Measurements from ENCODE around the gene C1QTNF6. TPM values are rescaled to one million over a fixed set of nuclear protein-coding genes. Genes with fewer than 3 reads are reported as not detected.

Gene C1QTNF6
- total RNA-seq, 1 donor from 2014 or later, result 6.0 TPM

GRCh38 chr22:37138849-37139561 lies 49.0 kb downstream of the C1QTNF6 start:
- no peak for FAIRE-seq
- no peaks in the 10 kb centered on the region for H4K20me1 ChIP-seq (ENCODE audit: insufficient read depth, low read length)
- DNase-seq (ENCODE audit: low read depth), result no peak
- H3K9me3 ChIP-seq (ENCODE audit: insufficient read depth, low read depth, low read length), result no peaks in the 10 kb centered on the region
- peaks cover 45% of the 10 kb centered on the region for H3K27me3 Mint-ChIP-seq (ENCODE audit: low read depth, unreplicated experiment)
- H3K4me3 ChIP-seq (ENCODE audit: insufficient read depth, low read depth, low read length), result no peak overlapping the region
- H3K27me3 ChIP-seq (ENCODE audit: insufficient read depth, low read length), result peaks cover 4% of the 10 kb centered on the region
- H3K79me2 ChIP-seq (ENCODE audit: insufficient read depth, low read length), result no peaks in the 10 kb centered on the region
- H3K9me3 Mint-ChIP-seq (ENCODE audit: unreplicated experiment), result no peaks in the 10 kb centered on the region
- no peaks in the 10 kb centered on the region for H3K4me1 ChIP-seq (ENCODE audit: insufficient read depth, low read length)
- H3K4me2 ChIP-seq (ENCODE audit: low read length), result no peak overlapping the region
- H3K4me1 Mint-ChIP-seq (ENCODE audit: low read depth, unreplicated experiment), result peaks cover 2% of the 10 kb centered on the region
- no peak overlapping the region for H3K9ac ChIP-seq (ENCODE audit: low read length)
- no peak overlapping the region for H2AFZ ChIP-seq (ENCODE audit: low read depth, low read length)
- no peaks in the 10 kb centered on the region for H3K36me3 Mint-ChIP-seq (ENCODE audit: low read depth, unreplicated experiment)
- H3K36me3 ChIP-seq (ENCODE audit: insufficient read depth, low read length), result no peaks in the 10 kb centered on the region
- H3K4me3 Mint-ChIP-seq (ENCODE audit: unreplicated experiment), result no peak overlapping the region
- peak overlapping the region; percentile 41 for H3K27ac Mint-ChIP-seq (ENCODE audit: unreplicated experiment)
- TF ChIP-seq CTCF (IDR thresholded peaks at IDR 0.05; ENCODE audit: insufficient read depth, low read depth, low read length), result no peak
- TF ChIP-seq EZH2 (IDR thresholded peaks at IDR 0.05; ENCODE audit: insufficient read depth, low read length), result no peak
- H3K27ac ChIP-seq (ENCODE audit: low read depth, low read length), result no peak overlapping the region

GRCh38 chr22:37137903-37138665 lies 50.0 kb downstream of the C1QTNF6 start:
- peaks cover 40% of the 10 kb centered on the region for H3K27me3 Mint-ChIP-seq (ENCODE audit: low read depth, unreplicated experiment)
- no peaks in the 10 kb centered on the region for H3K9me3 ChIP-seq (ENCODE audit: insufficient read depth, low read depth, low read length)
- H4K20me1 ChIP-seq (ENCODE audit: insufficient read depth, low read length), result no peaks in the 10 kb centered on the region
- H3K4me3 ChIP-seq (ENCODE audit: insufficient read depth, low read depth, low read length), result no peak overlapping the region
- peak overlapping the region; percentile 14 for H3K27ac Mint-ChIP-seq (ENCODE audit: unreplicated experiment)
- H3K9ac ChIP-seq (ENCODE audit: low read length), result no peak overlapping the region
- no peak for FAIRE-seq
- H2AFZ ChIP-seq (ENCODE audit: low read depth, low read length), result no peak overlapping the region
- H3K4me1 ChIP-seq (ENCODE audit: insufficient read depth, low read length), result no peaks in the 10 kb centered on the region
- DNase-seq (ENCODE audit: low read depth), result no peak
- no peaks in the 10 kb centered on the region for H3K36me3 Mint-ChIP-seq (ENCODE audit: low read depth, unreplicated experiment)
- H3K27ac ChIP-seq (ENCODE audit: low read depth, low read length), result no peak overlapping the region
- no peaks in the 10 kb centered on the region for H3K36me3 ChIP-seq (ENCODE audit: insufficient read depth, low read length)
- H3K9me3 Mint-ChIP-seq (ENCODE audit: unreplicated experiment), result peaks cover 2% of the 10 kb centered on the region
- peaks cover 4% of the 10 kb centered on the region for H3K4me1 Mint-ChIP-seq (ENCODE audit: low read depth, unreplicated experiment)
- H3K4me2 ChIP-seq (ENCODE audit: low read length), result no peak overlapping the region
- H3K27me3 ChIP-seq (ENCODE audit: insufficient read depth, low read length), result peaks cover 4% of the 10 kb centered on the region
- TF ChIP-seq CTCF (IDR thresholded peaks at IDR 0.05; ENCODE audit: insufficient read depth, low read depth, low read length), result no peak
- no peak for TF ChIP-seq EZH2 (IDR thresholded peaks at IDR 0.05; ENCODE audit: insufficient read depth, low read length)
- no peak overlapping the region for H3K4me3 Mint-ChIP-seq (ENCODE audit: unreplicated experiment)
- H3K79me2 ChIP-seq (ENCODE audit: insufficient read depth, low read length), result no peaks in the 10 kb centered on the region

All from astrocyte (in vitro differentiated cells and primary cell).